ENCODE data around the gene CRK. TPM values are rescaled to one million over a fixed set of nuclear protein-coding genes. Genes with fewer than 3 reads are reported as not detected.
"Not testable (repeated sequence)": the region's sequence is repeated elsewhere in the genome, so short reads cannot be mapped to it uniquely, and the experiment has no call there.

Gene CRK
- total and polyA plus RNA-seq, 8 donors, result 18.0 to 87.5 (median 36.7) TPM

GRCh38 chr17:1385861-1386260 is 70.2 kb downstream of the CRK start:
- peaks cover 72 to 100% (median 94%) of the 10 kb centered on the region in 4 donors for H3K4me1 ChIP-seq
- 15 to 25% (median 18%) methylated on average over 2 of the region's 2 CpGs for WGBS, 5 donors
- no peaks in the 10 kb centered on the region for H3K9me3 ChIP-seq
- H3K27me3 ChIP-seq, result no peaks in the 10 kb centered on the region
- no peak overlapping the region for H3K4me3 ChIP-seq
- DNase-seq, result no peak
- TF ChIP-seq CTCF (IDR thresholded peaks at IDR 0.05), result no peak
- TF ChIP-seq POLR2AphosphoS5 (IDR thresholded peaks at IDR 0.05), result no peak
- no peak for TF ChIP-seq POLR2A (IDR thresholded peaks at IDR 0.05)
- no peak for TF ChIP-seq EP300 (IDR thresholded peaks at IDR 0.05)
- intact Hi-C loops (cut with DNase I; ENCODE audit: low total_unique reads), result no loop called here
- peaks cover 0 to 5% (median 0%) of the 10 kb centered on the region in 4 donors for H3K36me3 ChIP-seq
- no peak overlapping the region for H3K27ac ChIP-seq

- H3K4me1 ChIP-seq, result peaks cover 72 to 100% (median 94%) of the 10 kb centered on the region in 4 donors
- intact Hi-C loops (cut with DNase I; ENCODE audit: low total_unique reads), result no loop called here
- DNase-seq, result no peak
- H3K36me3 ChIP-seq, result peaks cover 0 to 5% (median 0%) of the 10 kb centered on the region in 4 donors
- TF ChIP-seq EP300 (IDR thresholded peaks at IDR 0.05), result no peak
- TF ChIP-seq POLR2AphosphoS5 (IDR thresholded peaks at IDR 0.05), result no peak
- no peak for TF ChIP-seq CTCF (IDR thresholded peaks at IDR 0.05)
- TF ChIP-seq POLR2A (IDR thresholded peaks at IDR 0.05), result no peak
- peak overlapping the region in 2 of 5 donors; percentile 46 to 47 for H3K27ac ChIP-seq
- no peaks in the 10 kb centered on the region for H3K27me3 ChIP-seq
- H3K9me3 ChIP-seq, result no peaks in the 10 kb centered on the region
- no peak overlapping the region for H3K4me3 ChIP-seq
- 3 to 11% (median 6%) methylated on average over 1 of the region's 1 CpG for WGBS, 5 donors
These were observed 71.1 kb downstream of the CRK start for GRCh38 chr17:1384905-1385435.

- TF ChIP-seq EP300 (IDR thresholded peaks at IDR 0.05), result no peak
- no peak for TF ChIP-seq POLR2AphosphoS5 (IDR thresholded peaks at IDR 0.05)
- TF ChIP-seq CTCF (IDR thresholded peaks at IDR 0.05), result no peak
- no peak for TF ChIP-seq POLR2A (IDR thresholded peaks at IDR 0.05)
- H3K27me3 ChIP-seq, result no peaks in the 10 kb centered on the region
- 59 to 67% (median 65%) methylated on average over 10 of the region's 10 CpGs for WGBS, 5 donors
- peaks cover 87 to 100% (median 96%) of the 10 kb centered on the region in 4 donors for H3K4me1 ChIP-seq
- peaks cover 0 to 6% (median 3%) of the 10 kb centered on the region in 4 donors for H3K36me3 ChIP-seq
- no peaks in the 10 kb centered on the region for H3K9me3 ChIP-seq
- DNase-seq, result no peak
- intact Hi-C loops (cut with DNase I; ENCODE audit: low total_unique reads), result no loop called here
- no peak overlapping the region for H3K4me3 ChIP-seq
- H3K27ac ChIP-seq, result peak overlapping the region in 3 of 5 donors; percentile 2 to 64 (median 28)
These were observed 76.1 kb downstream of the CRK start for GRCh38 chr17:1379930-1380313.

- intact Hi-C loops (cut with DNase I; ENCODE audit: low total_unique reads), result no loop called here
- H3K4me3 ChIP-seq, result no peak overlapping the region
- H3K27ac ChIP-seq, result peak overlapping the region in 3 of 5 donors; percentile 0 to 64 (median 22)
- peaks cover 0 to 6% (median 2%) of the 10 kb centered on the region in 4 donors for H3K36me3 ChIP-seq
- no peaks in the 10 kb centered on the region for H3K27me3 ChIP-seq
- WGBS, 5 donors, result 62 to 75% (median 63%) methylated on average over 11 of the region's 11 CpGs
- peaks cover 87 to 100% (median 96%) of the 10 kb centered on the region in 4 donors for H3K4me1 ChIP-seq
- no peak for DNase-seq
- TF ChIP-seq POLR2AphosphoS5 (IDR thresholded peaks at IDR 0.05), result no peak
- no peaks in the 10 kb centered on the region for H3K9me3 ChIP-seq
These were observed 76.7 kb downstream of the CRK start for GRCh38 chr17:1379208-1379929.

GRCh38 chr17:1378476-1378860 is 77.6 kb downstream of the CRK start:
- intact Hi-C loops (cut with DNase I; ENCODE audit: low total_unique reads); H3K27me3 ChIP-seq; H3K36me3 ChIP-seq; DNase-seq; H3K9me3 ChIP-seq; H3K4me3 ChIP-seq: not testable (repeated sequence)
- Histone ChIP-seq H3K27ac (peak overlapping the region in 1 of 5 donors; percentile 6), H3K4me1 (peaks cover 90 to 100% (median 96%) of the 10 kb centered on the region in 4 donors)
- WGBS, 5 donors, result 75 to 80% (median 78%) methylated on average over 10 of the region's 10 CpGs

All from stomach (tissue), 9 donors.